PC-3 (cell line): ENCODE results near the gene DPF3. TPM values are rescaled to one million over a fixed set of nuclear protein-coding genes. Genes with fewer than 3 reads are reported as not detected.

ENCODE experiments used
- ATAC-seq: fragments of 200-7000 bp; cut with Tn5 transposase; 2 replicates; pipeline ENCODE4 v1.9.1; 2020; ENCODE audit warnings: mild to moderate bottlenecking, moderate library complexity
- BruUV-seq: library from RNA; stranded (reverse); fragments of 400-500 nt; replicated peaks from 2 replicates; lab custom pipeline; 2021; lab: Mats Ljungman, UMichigan
- CTCF ChIA-PET: fragments of 300-600 bp; sonication (Branson Sonifier 250); formaldehyde crosslinking; loops from one replicate; lab custom pipeline; 2022; ENCODE audit warnings: antibody characterized with exemption; lab: Charles Lee
- POLR2A ChIA-PET: fragments of 300-600 bp; sonication (Branson Sonifier 250); formaldehyde crosslinking; loops from one replicate; lab custom pipeline; 2022; ENCODE audit warnings: antibody characterized with exemption; ENCODE audit not compliant: unreplicated experiment; lab: Charles Lee
- DNase-seq: peaks from one replicate; pipeline ENCODE4 v3.0.0-alpha.2; 2015
- H2AFZ ChIP-seq: fragments of 300-600 bp; sonication (generic); 2 replicates; pipeline ENCODE4 v1.6.0; 2016; ENCODE audit warnings: antibody characterized with exemption, low read length
- H3F3A ChIP-seq: fragments of 300-600 bp; sonication (generic); one replicate; pipeline ENCODE4 v1.6.0; 2017; ENCODE audit warnings: antibody characterized with exemption, low read length, control low read depth, mild to moderate bottlenecking; ENCODE audit not compliant: unreplicated experiment
- H3K27ac ChIP-seq: fragments of 300-600 bp; sonication (generic); 2 replicates; pipeline ENCODE4 v1.5.1; 2016; ENCODE audit warnings: mild to moderate bottlenecking, low read length
- H3K27me3 ChIP-seq: fragments of 300-600 bp; sonication (generic); 2 replicates; pipeline ENCODE4 v1.6.1; 2016; ENCODE audit warnings: low read length, mixed read lengths
- H3K36me3 ChIP-seq: fragments of 300-600 bp; sonication (generic); 2 replicates; pipeline ENCODE4 v1.6.1; 2016; ENCODE audit warnings: low read depth, mixed run types, low read length, mixed read lengths
- H3K4me1 ChIP-seq: fragments of 300-600 bp; sonication (generic); 2 replicates; pipeline ENCODE4 v1.5.1; 2016; ENCODE audit warnings: low read length; ENCODE audit not compliant: insufficient read depth
- H3K4me2 ChIP-seq: fragments of 300-600 bp; sonication (generic); 2 replicates; pipeline ENCODE4 v1.6.0; 2016; ENCODE audit warnings: low read length
- H3K4me3 ChIP-seq: fragments of 300-600 bp; sonication (generic); 2 replicates; pipeline ENCODE4 v1.5.1; 2016; ENCODE audit warnings: mild to moderate bottlenecking, low read length, mixed read lengths
- H3K79me2 ChIP-seq: fragments of 300-600 bp; sonication (generic); 2 replicates; pipeline ENCODE4 v1.6.1; 2017; ENCODE audit warnings: low read length, mixed read lengths
- H3K9ac ChIP-seq: fragments of 300-600 bp; sonication (generic); 2 replicates; pipeline ENCODE4 v1.6.0; 2016; ENCODE audit warnings: mild to moderate bottlenecking, low read length
- H3K9me2 ChIP-seq: fragments of 300-600 bp; sonication (generic); replicated peaks from 2 replicates; pipeline ENCODE4 v1.6.1; 2016; ENCODE audit warnings: mixed run types, low read length, mixed read lengths
- H3K9me3 ChIP-seq: fragments of 300-600 bp; sonication (generic); 2 replicates; pipeline ENCODE4 v1.6.1; 2016; ENCODE audit warnings: low read length, mixed read lengths
- H4K20me1 ChIP-seq: fragments of 300-600 bp; sonication (generic); 2 replicates; pipeline ENCODE4 v1.6.1; 2016; ENCODE audit warnings: low read length, mixed read lengths
- EZH2 ChIP-seq: fragments of 300-600 bp; sonication (generic); IDR thresholded peaks from one replicate; pipeline ENCODE4 v1.6.1; 2017; ENCODE audit warnings: antibody characterized with exemption, mild to moderate bottlenecking, low read length; ENCODE audit not compliant: unreplicated experiment
- EZH2phosphoT487 ChIP-seq: fragments of 300-600 bp; sonication (generic); IDR thresholded peaks from 2 replicates; pipeline ENCODE4 v1.6.1; 2018; ENCODE audit warnings: mild to moderate bottlenecking, antibody characterized with exemption, low read length, borderline replicate concordance
- intact Hi-C: fragments of 100-400 bp; cut with micrococcal nuclease; formaldehyde crosslinking; loops from 2 replicates; pipeline ENCODE4 v1.9.0; 2023
- total RNA-seq: library from RNA; depleted of rRNA; stranded (reverse); fragments of >200 nt; gene quantifications from 2 replicates; pipeline ENCODE4 v1.2.3, GENCODE V29; 2014
- TF ChIP-seq, protein P1 (sequence below): fragments of 300-600 bp; sonication (generic); conservative IDR thresholded peaks from 2 replicates; pipeline ENCODE4 v1.5.1; 2017; ENCODE audit warnings: antibody characterized with exemption, low read depth, mild to moderate bottlenecking, low read length

DPF3 gene
- total RNA-seq, 1 experiment from 2014 or later, result 16.6 TPM

DNA sequence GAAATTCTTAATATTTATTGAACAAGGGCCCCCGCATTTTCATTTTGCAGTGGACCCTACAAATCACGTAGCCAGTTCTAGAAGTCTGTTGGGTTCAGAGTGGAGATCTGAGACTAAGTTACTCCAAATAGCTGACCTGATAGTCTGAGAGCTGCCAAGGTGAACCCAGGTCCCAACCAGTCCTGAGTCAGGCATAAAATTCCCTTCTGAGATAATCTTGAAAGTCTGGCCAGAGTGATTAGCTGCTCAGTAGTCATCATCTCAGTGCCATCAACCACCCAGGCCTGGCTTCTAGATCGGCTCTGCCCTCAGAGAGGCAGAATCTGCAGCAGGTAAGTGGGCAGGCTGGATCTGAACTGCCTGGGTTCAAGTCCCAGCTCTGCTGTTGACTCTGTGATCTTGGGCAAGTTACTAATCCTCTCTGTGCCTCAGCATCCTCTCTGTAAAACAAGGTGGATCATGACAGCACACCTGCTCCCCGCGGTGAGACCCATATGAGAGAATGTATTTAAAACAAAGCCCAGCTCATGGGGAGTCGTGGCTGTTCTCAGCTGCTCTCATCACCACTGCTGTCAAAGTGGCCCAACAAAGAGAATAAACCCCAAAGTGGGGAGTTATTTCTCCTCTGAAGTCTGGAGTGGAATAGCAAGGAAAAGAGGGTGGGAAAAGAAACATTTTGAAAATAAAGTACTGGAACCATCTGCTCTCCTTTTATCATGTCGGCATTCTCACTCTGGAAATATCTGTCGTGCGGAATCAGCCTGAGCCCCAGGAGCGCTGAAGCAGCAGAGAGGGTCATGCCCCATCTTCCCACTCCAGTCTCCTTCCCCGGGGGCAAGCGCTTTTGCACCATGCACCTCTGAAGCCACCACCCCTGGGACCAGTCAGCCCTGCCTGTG lies 193.3 kb downstream of the DPF3 start:
- CTCF ChIA-PET, result no interaction called here
- no peak for DNase-seq
- H3K9ac ChIP-seq, result no peak overlapping the region
- H3F3A ChIP-seq, result no peaks in the 10 kb centered on the region
- intact Hi-C loops, result no loop called here
- H3K9me2 ChIP-seq, result no peaks in the 10 kb centered on the region
- H2AFZ ChIP-seq, result no peak overlapping the region
- H3K4me2 ChIP-seq, result no peak overlapping the region
- no peaks in the 10 kb centered on the region for H3K36me3 ChIP-seq
- H3K4me1 ChIP-seq, result no peaks in the 10 kb centered on the region
- no peak for ATAC-seq
- no peak overlapping the region for H3K4me3 ChIP-seq
- no peaks in the 10 kb centered on the region for H3K9me3 ChIP-seq
- H3K79me2 ChIP-seq, result no peaks in the 10 kb centered on the region
- no peak overlapping the region for H3K27ac ChIP-seq
- H3K27me3 ChIP-seq, result no peaks in the 10 kb centered on the region
- no TSS peak for BruUV-seq
- no peaks in the 10 kb centered on the region for H4K20me1 ChIP-seq
- no peak for TF ChIP-seq EZH2phosphoT487
- no peak for TF ChIP-seq EZH2
- TF ChIP-seq, protein P1, sequence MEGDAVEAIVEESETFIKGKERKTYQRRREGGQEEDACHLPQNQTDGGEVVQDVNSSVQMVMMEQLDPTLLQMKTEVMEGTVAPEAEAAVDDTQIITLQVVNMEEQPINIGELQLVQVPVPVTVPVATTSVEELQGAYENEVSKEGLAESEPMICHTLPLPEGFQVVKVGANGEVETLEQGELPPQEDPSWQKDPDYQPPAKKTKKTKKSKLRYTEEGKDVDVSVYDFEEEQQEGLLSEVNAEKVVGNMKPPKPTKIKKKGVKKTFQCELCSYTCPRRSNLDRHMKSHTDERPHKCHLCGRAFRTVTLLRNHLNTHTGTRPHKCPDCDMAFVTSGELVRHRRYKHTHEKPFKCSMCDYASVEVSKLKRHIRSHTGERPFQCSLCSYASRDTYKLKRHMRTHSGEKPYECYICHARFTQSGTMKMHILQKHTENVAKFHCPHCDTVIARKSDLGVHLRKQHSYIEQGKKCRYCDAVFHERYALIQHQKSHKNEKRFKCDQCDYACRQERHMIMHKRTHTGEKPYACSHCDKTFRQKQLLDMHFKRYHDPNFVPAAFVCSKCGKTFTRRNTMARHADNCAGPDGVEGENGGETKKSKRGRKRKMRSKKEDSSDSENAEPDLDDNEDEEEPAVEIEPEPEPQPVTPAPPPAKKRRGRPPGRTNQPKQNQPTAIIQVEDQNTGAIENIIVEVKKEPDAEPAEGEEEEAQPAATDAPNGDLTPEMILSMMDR, result no peak
- POLR2A ChIA-PET, result no interaction called here

DNA sequence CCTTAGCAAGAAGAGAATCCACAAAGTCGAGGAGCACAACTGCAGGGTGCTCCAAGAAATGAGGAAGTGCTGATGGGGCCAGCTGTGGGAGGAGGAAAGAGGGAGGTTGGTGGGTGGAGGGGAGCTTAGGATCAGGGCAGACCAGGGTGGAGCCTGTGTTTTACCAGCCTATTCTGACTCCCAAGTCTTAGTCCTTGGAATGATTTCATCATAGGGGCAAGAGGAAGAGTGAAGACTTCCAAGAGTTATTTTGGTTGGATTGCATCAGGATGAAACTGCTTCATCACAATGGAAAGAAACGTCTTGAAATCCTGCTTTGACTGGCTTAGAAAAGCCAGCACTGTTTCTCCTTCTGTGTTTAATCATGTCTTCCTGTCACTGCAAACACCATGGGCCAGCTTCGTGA lies 194.0 kb downstream of the DPF3 start:
- H2AFZ ChIP-seq, result no peak overlapping the region
- no peaks in the 10 kb centered on the region for H4K20me1 ChIP-seq
- no peak overlapping the region for H3K27ac ChIP-seq
- TF ChIP-seq, protein P1, result no peak
- TF ChIP-seq EZH2 (no peak), EZH2phosphoT487 (no peak)
- CTCF ChIA-PET, result interaction anchor here (0.6 kb wide), 1 partner anchor 99 kb away, joined by 3 read pairs; no protein-coding TSS in a partner anchor
- no peaks in the 10 kb centered on the region for H3K36me3 ChIP-seq
- no peaks in the 10 kb centered on the region for H3F3A ChIP-seq
- no peaks in the 10 kb centered on the region for H3K27me3 ChIP-seq
- intact Hi-C loops, result no loop called here
- POLR2A ChIA-PET, result no interaction called here
- H3K79me2 ChIP-seq, result no peaks in the 10 kb centered on the region
- no peaks in the 10 kb centered on the region for H3K9me2 ChIP-seq
- H3K9me3 ChIP-seq, result no peaks in the 10 kb centered on the region
- ATAC-seq, result peak; percentile 28; the same call in 1 of the 2 replicates
- no TSS peak for BruUV-seq
- H3K4me3 ChIP-seq, result no peak overlapping the region
- H3K4me2 ChIP-seq, result no peak overlapping the region
- H3K9ac ChIP-seq, result no peak overlapping the region
- H3K4me1 ChIP-seq, result no peaks in the 10 kb centered on the region
- DNase-seq, result no peak

DNA sequence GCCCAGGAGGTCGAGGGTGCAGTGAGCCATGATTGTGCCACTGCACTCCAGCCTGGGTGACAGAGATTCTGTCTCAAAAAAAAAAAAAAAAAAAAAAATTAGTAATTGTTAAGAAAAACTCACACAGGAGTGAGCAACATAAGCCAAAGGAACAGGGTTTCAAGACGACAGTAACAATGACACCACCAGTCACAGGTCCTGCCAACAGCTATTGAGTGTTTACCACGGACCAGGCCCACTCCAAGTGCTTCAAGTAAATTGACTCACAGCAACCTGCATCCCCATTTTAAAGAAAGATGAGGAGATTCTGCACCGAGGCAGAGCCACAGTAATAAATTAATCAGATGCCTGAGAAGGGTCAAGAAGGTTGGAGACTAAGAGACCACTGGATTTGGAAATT lies 194.5 kb downstream of the DPF3 start:
- H3K9me2 ChIP-seq, result no peaks in the 10 kb centered on the region
- H3F3A ChIP-seq, result no peaks in the 10 kb centered on the region
- H3K79me2 ChIP-seq, result no peaks in the 10 kb centered on the region
- TF ChIP-seq EZH2phosphoT487 (no peak), EZH2 (no peak)
- TF ChIP-seq, protein P1, result no peak
- no peaks in the 10 kb centered on the region for H3K4me1 ChIP-seq
- DNase-seq, result no peak
- no peaks in the 10 kb centered on the region for H4K20me1 ChIP-seq
- no peak overlapping the region for H3K4me3 ChIP-seq
- H3K27ac ChIP-seq, result no peak overlapping the region
- no peak overlapping the region for H3K4me2 ChIP-seq
- CTCF ChIA-PET, result interaction anchor here (0.6 to 0.7 kb wide), 2 partner anchors 16 to 99 kb away, joined by 3 to 10 read pairs; no protein-coding TSS in a partner anchor
- no peak for ATAC-seq
- H2AFZ ChIP-seq, result no peak overlapping the region
- H3K36me3 ChIP-seq, result no peaks in the 10 kb centered on the region
- H3K9ac ChIP-seq, result no peak overlapping the region
- POLR2A ChIA-PET, result no interaction called here
- H3K27me3 ChIP-seq, result no peaks in the 10 kb centered on the region
- intact Hi-C loops, result no loop called here
- no TSS peak for BruUV-seq
- no peaks in the 10 kb centered on the region for H3K9me3 ChIP-seq
